ENCODE data around the gene HLA-DOA.

The HLA-DOA gene

DNA sequence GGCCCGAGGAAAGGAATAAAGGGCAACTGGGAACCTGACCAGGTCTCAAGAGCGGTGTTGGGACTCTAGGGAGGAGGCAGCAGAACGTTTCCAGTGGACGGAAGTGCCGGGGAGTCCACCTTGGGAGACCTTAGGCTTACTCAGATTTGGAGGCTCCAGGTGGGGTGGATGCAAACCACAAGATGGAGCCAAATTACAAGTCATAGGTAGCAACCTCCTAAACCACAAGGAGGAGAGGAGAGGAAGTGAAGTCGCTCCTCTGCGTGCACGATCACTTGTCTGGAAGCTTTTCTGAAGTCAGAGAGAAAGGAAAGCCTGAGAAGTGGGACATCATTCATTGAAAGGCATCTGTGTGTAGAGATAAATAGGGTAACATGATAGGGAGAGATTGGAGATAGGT, 9.3 kb downstream of the HLA-DOA start:
- peak overlapping the region; percentile 67 for H3K4me3 ChIP-seq (ENCODE audit: low read length)
- H3K4me2 ChIP-seq (ENCODE audit: low read length): peak overlapping the region; percentile 86
- no peaks in the 10 kb centered on the region for H3K9me3 ChIP-seq (ENCODE audit: insufficient read depth, low read length)
- 0 out of 2 replicates have a peak, but pooled peaks cover 5% of the 10 kb centered on the region for H3K27me3 ChIP-seq (ENCODE audit: low read depth, low read length)
- no peaks in the 10 kb centered on the region for H3K36me3 ChIP-seq (replicated peaks; ENCODE audit: low read depth, low read length)
- no peaks in the 10 kb centered on the region for H3K79me2 ChIP-seq (ENCODE audit: low read length)
- no peak overlapping the region for H3K27ac ChIP-seq (ENCODE audit: low read length)
- H2AFZ ChIP-seq (ENCODE audit: low read depth, low read length): peak overlapping the region; percentile 85
- peaks cover 7% of the 10 kb centered on the region for H3K4me1 ChIP-seq (ENCODE audit: low read length)
- H4K20me1 ChIP-seq (ENCODE audit: insufficient read depth, low read length): no peaks in the 10 kb centered on the region
- TF ChIP-seq, protein P1, sequence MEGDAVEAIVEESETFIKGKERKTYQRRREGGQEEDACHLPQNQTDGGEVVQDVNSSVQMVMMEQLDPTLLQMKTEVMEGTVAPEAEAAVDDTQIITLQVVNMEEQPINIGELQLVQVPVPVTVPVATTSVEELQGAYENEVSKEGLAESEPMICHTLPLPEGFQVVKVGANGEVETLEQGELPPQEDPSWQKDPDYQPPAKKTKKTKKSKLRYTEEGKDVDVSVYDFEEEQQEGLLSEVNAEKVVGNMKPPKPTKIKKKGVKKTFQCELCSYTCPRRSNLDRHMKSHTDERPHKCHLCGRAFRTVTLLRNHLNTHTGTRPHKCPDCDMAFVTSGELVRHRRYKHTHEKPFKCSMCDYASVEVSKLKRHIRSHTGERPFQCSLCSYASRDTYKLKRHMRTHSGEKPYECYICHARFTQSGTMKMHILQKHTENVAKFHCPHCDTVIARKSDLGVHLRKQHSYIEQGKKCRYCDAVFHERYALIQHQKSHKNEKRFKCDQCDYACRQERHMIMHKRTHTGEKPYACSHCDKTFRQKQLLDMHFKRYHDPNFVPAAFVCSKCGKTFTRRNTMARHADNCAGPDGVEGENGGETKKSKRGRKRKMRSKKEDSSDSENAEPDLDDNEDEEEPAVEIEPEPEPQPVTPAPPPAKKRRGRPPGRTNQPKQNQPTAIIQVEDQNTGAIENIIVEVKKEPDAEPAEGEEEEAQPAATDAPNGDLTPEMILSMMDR (IDR thresholded peaks at IDR 0.05; ENCODE audit: low read depth, low read length): peak; percentile 74
- no peak for TF ChIP-seq EZH2phosphoT487 (IDR thresholded peaks at IDR 0.05; ENCODE audit: low read depth)
- H3K9ac ChIP-seq (ENCODE audit: low read length): no peak overlapping the region; the same call in none of the 2 replicates

DNA sequence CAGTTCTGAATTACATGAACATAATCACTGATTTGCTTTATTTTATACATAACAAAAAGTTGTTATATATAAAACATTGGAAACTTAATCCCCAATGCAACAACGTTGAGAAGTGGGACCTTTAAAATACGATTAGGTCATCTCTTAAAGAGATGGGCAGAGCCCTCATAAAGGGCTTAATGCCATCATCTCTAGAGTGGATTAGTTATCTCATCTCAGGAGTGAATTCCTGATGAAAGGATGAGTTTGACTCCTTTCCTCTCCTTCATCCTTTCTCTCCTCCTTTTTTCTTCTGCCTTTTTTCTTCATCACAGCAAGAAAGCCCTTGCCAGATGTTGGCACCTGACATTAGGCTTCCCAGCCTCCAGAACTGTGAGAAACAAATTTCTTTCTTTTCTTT, 13.9 kb downstream of the HLA-DOA start:
- 0 out of 2 replicates have a peak, but pooled peaks cover 5% of the 10 kb centered on the region for H3K27me3 ChIP-seq (ENCODE audit: low read depth, low read length)
- H3K4me1 ChIP-seq (ENCODE audit: low read length): peaks cover 6% of the 10 kb centered on the region
- H3K4me2 ChIP-seq (ENCODE audit: low read length): no peak overlapping the region
- no peaks in the 10 kb centered on the region for H3K36me3 ChIP-seq (replicated peaks; ENCODE audit: low read depth, low read length)
- H3K9me3 ChIP-seq (ENCODE audit: insufficient read depth, low read length): no peaks in the 10 kb centered on the region
- H3K4me3 ChIP-seq (ENCODE audit: low read length): no peak overlapping the region
- no peak overlapping the region for H2AFZ ChIP-seq (ENCODE audit: low read depth, low read length)
- H3K9ac ChIP-seq (ENCODE audit: low read length): no peak overlapping the region
- H3K27ac ChIP-seq (ENCODE audit: low read length): no peak overlapping the region
- no peaks in the 10 kb centered on the region for H4K20me1 ChIP-seq (ENCODE audit: insufficient read depth, low read length)
- no peaks in the 10 kb centered on the region for H3K79me2 ChIP-seq (ENCODE audit: low read length)
- TF ChIP-seq EZH2phosphoT487 (IDR thresholded peaks at IDR 0.05; ENCODE audit: low read depth): no peak
- TF ChIP-seq, protein P1 (IDR thresholded peaks at IDR 0.05; ENCODE audit: low read depth, low read length): no peak

DNA sequence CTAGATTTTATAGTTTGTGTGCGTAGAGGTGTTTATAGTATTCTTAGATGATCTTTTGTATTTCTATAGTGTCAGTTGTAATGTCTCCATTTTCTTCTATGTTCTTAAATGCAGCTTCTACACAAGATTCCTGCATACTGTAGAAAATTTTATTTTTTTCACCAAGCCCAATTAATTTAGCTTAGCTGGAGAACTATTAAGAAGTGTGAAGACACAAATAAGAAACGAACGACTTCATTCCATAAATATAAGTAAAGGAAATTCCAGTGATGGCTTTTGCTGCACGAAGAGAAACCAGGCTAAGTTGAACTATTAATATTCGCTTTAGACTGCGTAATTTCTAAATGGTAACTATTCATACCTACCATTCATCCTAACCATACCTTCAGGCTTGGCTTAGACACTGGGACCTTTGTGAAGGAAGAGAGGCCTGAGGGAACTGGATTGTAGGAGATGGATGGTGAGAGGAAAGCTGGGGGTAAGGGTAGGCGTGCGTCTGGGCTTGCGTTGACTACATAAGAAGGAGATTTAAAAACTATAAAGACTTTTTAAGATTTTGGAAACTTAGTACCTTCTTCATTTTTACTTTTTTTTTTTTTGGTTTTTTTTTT, 15.9 kb downstream of the HLA-DOA start:
- Histone ChIP-seq H4K20me1 (ENCODE audit: insufficient read depth, low read length) (no peaks in the 10 kb centered on the region), H3K9ac (ENCODE audit: low read length) (no peak overlapping the region), H3K79me2 (ENCODE audit: low read length) (no peaks in the 10 kb centered on the region), H3K9me3 (ENCODE audit: insufficient read depth, low read length) (no peaks in the 10 kb centered on the region), H3K4me1 (ENCODE audit: low read length) (peaks cover 4% of the 10 kb centered on the region; the same call in 1 of the 2 replicates), H2AFZ (ENCODE audit: low read depth, low read length) (no peak overlapping the region), H3K27ac (ENCODE audit: low read length) (no peak overlapping the region), H3K4me3 (ENCODE audit: low read length) (no peak overlapping the region), H3K27me3 (ENCODE audit: low read depth, low read length) (0 out of 2 replicates have a peak, but pooled peaks cover 5% of the 10 kb centered on the region), H3K4me2 (ENCODE audit: low read length) (no peak overlapping the region), H3K36me3 (replicated peaks; ENCODE audit: low read depth, low read length) (no peaks in the 10 kb centered on the region)
- no peak for TF ChIP-seq EZH2phosphoT487 (IDR thresholded peaks at IDR 0.05; ENCODE audit: low read depth)
- TF ChIP-seq, protein P1 (IDR thresholded peaks at IDR 0.05; ENCODE audit: low read depth, low read length): no peak

DNA sequence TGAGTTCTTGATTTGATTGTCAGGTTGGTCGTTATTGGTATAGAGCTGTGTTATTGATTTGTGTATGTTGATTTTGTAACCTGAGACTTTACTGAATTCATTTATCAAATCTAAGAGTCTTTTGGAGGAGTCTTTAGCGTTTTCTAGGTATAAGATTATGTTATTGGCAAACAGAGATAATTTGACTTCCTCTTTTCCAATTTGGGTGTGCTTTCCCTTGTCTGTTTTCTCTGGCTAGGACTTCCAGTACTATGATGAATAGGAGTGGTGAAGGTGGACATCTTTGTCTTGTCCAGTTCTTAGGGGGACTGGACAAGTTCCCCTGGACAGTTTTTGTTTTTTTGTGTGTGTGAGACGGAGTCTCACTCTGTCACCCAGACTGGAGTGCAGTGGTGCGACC, 17.4 kb downstream of the HLA-DOA start:
- H3K9me3 ChIP-seq (ENCODE audit: insufficient read depth, low read length): no peaks in the 10 kb centered on the region
- H3K4me3 ChIP-seq (ENCODE audit: low read length): no peak overlapping the region
- no peak overlapping the region for H3K9ac ChIP-seq (ENCODE audit: low read length)
- H3K4me1 ChIP-seq (ENCODE audit: low read length): peaks cover 4% of the 10 kb centered on the region; the same call in 1 of the 2 replicates
- no peak overlapping the region for H2AFZ ChIP-seq (ENCODE audit: low read depth, low read length)
- TF ChIP-seq EZH2phosphoT487 (IDR thresholded peaks at IDR 0.05; ENCODE audit: low read depth): no peak
- TF ChIP-seq, protein P1 (IDR thresholded peaks at IDR 0.05; ENCODE audit: low read depth, low read length): no peak
- H3K36me3 ChIP-seq (replicated peaks; ENCODE audit: low read depth, low read length): no peaks in the 10 kb centered on the region
- no peaks in the 10 kb centered on the region for H4K20me1 ChIP-seq (ENCODE audit: insufficient read depth, low read length)
- H3K27ac ChIP-seq (ENCODE audit: low read length): no peak overlapping the region
- 0 out of 2 replicates have a peak, but pooled peaks cover 5% of the 10 kb centered on the region for H3K27me3 ChIP-seq (ENCODE audit: low read depth, low read length)
- H3K79me2 ChIP-seq (ENCODE audit: low read length): no peaks in the 10 kb centered on the region
- no peak overlapping the region for H3K4me2 ChIP-seq (ENCODE audit: low read length)
